ENCODE results near the gene KAT6B.

The KAT6B gene

DNA sequence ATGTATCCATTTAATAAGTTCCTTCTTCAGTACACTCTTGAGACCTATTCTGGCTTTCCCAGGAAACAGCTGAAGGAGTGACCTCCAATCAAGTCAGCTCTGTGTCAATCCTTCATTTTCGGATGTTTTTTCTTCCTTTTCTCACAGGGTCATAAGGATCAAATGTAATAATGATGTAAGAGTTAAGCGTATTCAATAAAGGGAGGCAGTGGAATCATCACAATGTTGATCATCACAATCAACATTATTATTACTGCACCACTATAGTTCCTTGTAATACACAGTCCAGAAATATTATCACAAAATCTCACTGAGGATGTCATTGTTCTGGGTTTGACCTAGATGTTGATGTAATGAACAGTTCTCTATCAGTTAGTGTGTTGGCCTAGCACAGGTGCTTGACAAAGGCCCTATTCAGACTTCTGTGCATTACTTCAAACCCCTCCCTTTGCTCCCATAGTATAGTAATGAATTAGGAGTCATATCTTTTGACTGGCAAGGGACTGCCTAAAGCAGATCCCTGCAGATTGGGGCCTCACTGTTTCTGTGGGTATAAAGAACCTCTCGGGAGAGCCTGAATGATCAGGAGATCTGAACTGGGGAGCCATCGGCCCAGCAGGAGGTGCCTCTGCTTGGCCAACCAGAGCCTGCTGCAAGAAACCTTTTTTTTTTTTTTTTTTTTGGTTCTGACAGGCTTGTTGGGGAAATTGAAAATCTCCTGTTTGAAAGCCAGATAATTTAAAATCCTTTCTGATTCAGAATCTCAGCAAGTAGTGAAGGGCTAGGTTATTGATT lies 100.6 kb downstream of the KAT6B start:
- Histone ChIP-seq H3K4me3 (ENCODE audit: low read length) (no peak overlapping the region), H3K27me3 (ENCODE audit: control insufficient read depth, insufficient read depth, low read length) (no peaks in the 10 kb centered on the region), H3K4me1 (ENCODE audit: control insufficient read depth, insufficient read depth, low read length) (0 out of 2 replicates have a peak, but pooled peaks cover 2% of the 10 kb centered on the region), H3K36me3 (ENCODE audit: control insufficient read depth, insufficient read depth, low read length) (no peaks in the 10 kb centered on the region), H3K9me3 (ENCODE audit: control insufficient read depth, insufficient read depth, low read length) (no peaks in the 10 kb centered on the region), H3K27ac (ENCODE audit: low read length) (no peak overlapping the region)
- no CpG with 5 or more reads among the region's 4 CpGs for WGBS (ENCODE audit: insufficient coverage, insufficient read length)
- DNase-seq (ENCODE audit: low read depth, low spot score): no peak

DNA sequence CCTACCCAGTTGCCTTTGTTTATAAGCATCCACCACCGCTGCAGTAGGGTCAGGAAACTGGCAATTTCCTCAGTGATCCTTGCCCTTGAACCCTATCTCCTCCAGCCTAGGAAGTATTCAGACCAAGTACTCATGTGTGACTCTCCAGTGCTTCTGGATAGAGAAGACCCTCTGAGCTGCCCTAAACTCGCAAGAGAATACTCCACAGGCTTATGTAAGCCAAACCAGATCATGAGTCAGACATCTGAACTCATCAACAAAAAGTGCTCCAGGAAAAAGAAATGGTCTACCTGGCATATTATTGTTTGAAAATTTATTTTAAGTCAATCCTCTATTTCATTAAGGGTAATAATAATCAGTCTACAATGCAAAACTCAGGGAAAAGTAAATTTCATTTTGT lies 101.3 kb downstream of the KAT6B start:
- Histone ChIP-seq H3K27ac (ENCODE audit: low read length) (no peak overlapping the region), H3K4me1 (ENCODE audit: control insufficient read depth, insufficient read depth, low read length) (0 out of 2 replicates have a peak, but pooled peaks cover 2% of the 10 kb centered on the region), H3K9me3 (ENCODE audit: control insufficient read depth, insufficient read depth, low read length) (no peaks in the 10 kb centered on the region)

GRCh38 chr10:74928742-74929191 lies 102.4 kb downstream of the KAT6B start:
- Histone ChIP-seq H3K9me3 (ENCODE audit: control insufficient read depth, insufficient read depth, low read length) (no peaks in the 10 kb centered on the region), H3K27ac (ENCODE audit: low read length) (no peak overlapping the region), H3K4me1 (ENCODE audit: control insufficient read depth, insufficient read depth, low read length) (0 out of 2 replicates have a peak, but pooled peaks cover 2% of the 10 kb centered on the region), H3K27me3 (ENCODE audit: control insufficient read depth, insufficient read depth, low read length) (no peaks in the 10 kb centered on the region), H3K4me3 (ENCODE audit: low read length) (no peak overlapping the region), H3K36me3 (ENCODE audit: control insufficient read depth, insufficient read depth, low read length) (no peaks in the 10 kb centered on the region)
- DNase-seq (ENCODE audit: low read depth, low spot score): no peak
- no CpG with 5 or more reads among the region's 2 CpGs for WGBS (ENCODE audit: insufficient coverage, insufficient read length)

More for the DNA sequence above, 101.3 kb downstream of the KAT6B start:
- WGBS (ENCODE audit: insufficient coverage, insufficient read length): no CpG with 5 or more reads among the region's 2 CpGs
- no peak for DNase-seq (ENCODE audit: low read depth, low spot score)
- H3K4me3 ChIP-seq (ENCODE audit: low read length): no peak overlapping the region
- no peaks in the 10 kb centered on the region for H3K27me3 ChIP-seq (ENCODE audit: control insufficient read depth, insufficient read depth, low read length)
- no peaks in the 10 kb centered on the region for H3K36me3 ChIP-seq (ENCODE audit: control insufficient read depth, insufficient read depth, low read length)

DNA sequence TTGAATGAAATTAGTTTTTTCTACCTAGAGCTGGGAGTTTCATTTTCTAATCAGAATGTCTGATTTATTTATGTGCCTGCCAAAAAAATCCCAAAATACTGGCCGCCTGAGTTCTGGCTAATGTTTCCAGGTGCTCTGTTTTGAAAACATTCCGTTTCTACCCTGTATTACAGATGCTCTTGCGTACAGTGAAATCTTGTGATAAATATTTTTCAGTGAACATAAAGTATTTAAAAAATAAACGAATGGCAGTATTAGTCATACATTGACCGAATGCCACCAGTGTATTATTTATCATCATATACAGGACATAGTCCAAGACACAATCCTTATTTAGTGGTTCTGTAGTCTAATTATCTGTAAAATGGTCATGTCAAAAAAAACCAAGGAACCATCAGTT lies 102.8 kb downstream of the KAT6B start:
- H3K27ac ChIP-seq (ENCODE audit: low read length): no peak overlapping the region
- H3K4me3 ChIP-seq (ENCODE audit: low read length): no peak overlapping the region
- no peak for DNase-seq (ENCODE audit: low read depth, low spot score)
- H3K4me1 ChIP-seq (ENCODE audit: control insufficient read depth, insufficient read depth, low read length): 0 out of 2 replicates have a peak, but pooled peaks cover 2% of the 10 kb centered on the region
- no peaks in the 10 kb centered on the region for H3K27me3 ChIP-seq (ENCODE audit: control insufficient read depth, insufficient read depth, low read length)
- H3K36me3 ChIP-seq (ENCODE audit: control insufficient read depth, insufficient read depth, low read length): no peaks in the 10 kb centered on the region
- no CpG with 5 or more reads among the region's 5 CpGs for WGBS (ENCODE audit: insufficient coverage, insufficient read length)
- no peaks in the 10 kb centered on the region for H3K9me3 ChIP-seq (ENCODE audit: control insufficient read depth, insufficient read depth, low read length)

GRCh38 chr10:74930965-74931364 lies 104.6 kb downstream of the KAT6B start:
- no peak for DNase-seq (ENCODE audit: low read depth, low spot score)
- no CpG with 5 or more reads among the region's 3 CpGs for WGBS (ENCODE audit: insufficient coverage, insufficient read length)
- no peaks in the 10 kb centered on the region for H3K27me3 ChIP-seq (ENCODE audit: control insufficient read depth, insufficient read depth, low read length)
- no peak overlapping the region for H3K27ac ChIP-seq (ENCODE audit: low read length)
- H3K36me3 ChIP-seq (ENCODE audit: control insufficient read depth, insufficient read depth, low read length): no peaks in the 10 kb centered on the region
- no peaks in the 10 kb centered on the region for H3K9me3 ChIP-seq (ENCODE audit: control insufficient read depth, insufficient read depth, low read length)
- H3K4me3 ChIP-seq (ENCODE audit: low read length): no peak overlapping the region
- H3K4me1 ChIP-seq (ENCODE audit: control insufficient read depth, insufficient read depth, low read length): 0 out of 2 replicates have a peak, but pooled peaks cover 3% of the 10 kb centered on the region

- H3K27me3 ChIP-seq (ENCODE audit: control insufficient read depth, insufficient read depth, low read length): no peaks in the 10 kb centered on the region
- no peak for DNase-seq (ENCODE audit: low read depth, low spot score)
- H3K9me3 ChIP-seq (ENCODE audit: control insufficient read depth, insufficient read depth, low read length): no peaks in the 10 kb centered on the region
- no peaks in the 10 kb centered on the region for H3K36me3 ChIP-seq (ENCODE audit: control insufficient read depth, insufficient read depth, low read length)
- WGBS (ENCODE audit: insufficient coverage, insufficient read length): no CpG with 5 or more reads among the region's 3 CpGs
- H3K4me3 ChIP-seq (ENCODE audit: low read length): no peak overlapping the region
- no peak overlapping the region for H3K27ac ChIP-seq (ENCODE audit: low read length)
- 0 out of 2 replicates have a peak, but pooled peaks cover 1% of the 10 kb centered on the region for H3K4me1 ChIP-seq (ENCODE audit: control insufficient read depth, insufficient read depth, low read length)
Measured at GRCh38 chr10:74932648-74933047, 106.2 kb downstream of the KAT6B start.

DNA sequence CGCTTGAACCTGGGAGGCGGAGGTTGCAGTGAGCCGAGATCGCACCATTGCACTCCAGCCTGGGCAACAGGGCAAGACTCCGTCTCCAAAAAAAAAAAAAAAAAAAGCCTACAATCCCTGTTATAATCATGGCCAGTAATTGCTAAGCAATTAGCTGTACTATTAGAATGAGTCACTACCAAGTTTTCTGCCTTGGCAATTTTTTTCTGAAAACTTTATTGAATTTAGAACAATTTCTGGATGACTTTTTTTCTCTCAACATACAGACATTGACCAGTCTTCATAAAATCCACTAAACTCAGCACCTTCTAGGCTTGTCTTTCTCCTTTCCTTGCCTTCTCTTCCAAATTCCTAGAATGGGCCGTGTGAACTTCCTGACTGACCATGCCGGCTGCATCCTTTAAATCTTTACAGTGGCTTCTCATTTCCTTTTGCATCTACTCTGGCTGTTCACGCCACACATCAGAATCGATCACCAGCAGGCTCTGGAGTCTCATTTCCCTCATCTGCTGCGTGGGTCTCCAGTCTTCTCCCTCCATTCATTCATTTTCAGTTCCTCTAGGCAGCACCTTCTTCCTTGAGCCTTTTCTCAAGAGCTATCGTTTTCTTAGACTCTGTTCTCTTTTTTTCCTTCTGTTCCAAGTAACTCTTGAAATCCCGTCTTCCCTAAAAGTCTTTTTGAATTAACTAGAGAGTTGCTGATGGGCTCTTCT lies 107.9 kb downstream of the KAT6B start:
- H3K4me1 ChIP-seq (ENCODE audit: control insufficient read depth, insufficient read depth, low read length): 0 out of 2 replicates have a peak, but pooled peaks cover 1% of the 10 kb centered on the region
- H3K27me3 ChIP-seq (ENCODE audit: control insufficient read depth, insufficient read depth, low read length): no peaks in the 10 kb centered on the region
- no peaks in the 10 kb centered on the region for H3K9me3 ChIP-seq (ENCODE audit: control insufficient read depth, insufficient read depth, low read length)
- no peak for DNase-seq (ENCODE audit: low read depth, low spot score)
- H3K4me3 ChIP-seq (ENCODE audit: low read length): no peak overlapping the region
- no peak overlapping the region for H3K27ac ChIP-seq (ENCODE audit: low read length)
- no CpG with 5 or more reads among the region's 12 CpGs for WGBS (ENCODE audit: insufficient coverage, insufficient read length)
- no peaks in the 10 kb centered on the region for H3K36me3 ChIP-seq (ENCODE audit: control insufficient read depth, insufficient read depth, low read length)

DNA sequence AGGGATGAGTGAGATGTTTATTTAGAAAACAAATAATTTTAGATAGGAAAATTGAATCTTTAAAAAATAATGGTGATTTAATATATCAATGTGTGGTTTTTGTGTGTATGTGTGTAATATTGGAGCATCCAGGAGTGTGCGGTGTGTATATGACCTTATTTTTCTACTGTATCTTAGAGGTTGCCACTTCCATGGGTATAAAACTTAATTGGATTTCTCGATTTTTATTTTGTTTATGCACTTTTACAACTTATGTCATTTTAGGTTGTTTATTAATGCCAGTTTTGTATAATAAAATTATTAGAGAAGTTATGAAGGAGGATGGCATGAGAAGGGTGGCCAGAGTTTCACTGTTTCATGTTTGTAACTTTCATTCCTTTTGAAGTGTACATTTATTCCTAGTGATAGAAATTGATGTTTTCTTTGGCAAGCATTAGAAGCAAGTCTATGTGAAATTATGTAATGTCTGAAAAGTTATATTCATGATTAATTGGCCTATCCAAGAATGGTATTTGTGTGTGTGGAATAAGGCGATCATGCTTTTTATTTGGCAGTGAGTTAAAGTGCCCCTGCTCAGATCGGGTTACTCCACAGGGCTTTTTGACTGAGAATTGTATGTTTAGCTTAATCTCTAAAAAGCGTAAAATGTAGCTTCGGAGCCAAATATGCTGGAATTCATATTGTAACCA lies 110.3 kb downstream of the KAT6B start:
- H3K9me3 ChIP-seq (ENCODE audit: control insufficient read depth, insufficient read depth, low read length): no peaks in the 10 kb centered on the region
- no peaks in the 10 kb centered on the region for H3K27me3 ChIP-seq (ENCODE audit: control insufficient read depth, insufficient read depth, low read length)
- no peak overlapping the region for H3K4me3 ChIP-seq (ENCODE audit: low read length)
- no peaks in the 10 kb centered on the region for H3K36me3 ChIP-seq (ENCODE audit: control insufficient read depth, insufficient read depth, low read length)
- no peak for DNase-seq (ENCODE audit: low read depth, low spot score)
- H3K27ac ChIP-seq (ENCODE audit: low read length): no peak overlapping the region
- H3K4me1 ChIP-seq (ENCODE audit: control insufficient read depth, insufficient read depth, low read length): 0 out of 2 replicates have a peak, but pooled peaks cover 1% of the 10 kb centered on the region
- 100% methylated on average over 2 of the region's 6 CpGs for WGBS (ENCODE audit: insufficient coverage, insufficient read length)

GRCh38 chr10:74937266-74937856 lies 111.0 kb downstream of the KAT6B start:
- Histone ChIP-seq H3K4me1 (ENCODE audit: control insufficient read depth, insufficient read depth, low read length) (0 out of 2 replicates have a peak, but pooled peaks cover 1% of the 10 kb centered on the region), H3K27ac (ENCODE audit: low read length) (no peak overlapping the region), H3K27me3 (ENCODE audit: control insufficient read depth, insufficient read depth, low read length) (no peaks in the 10 kb centered on the region), H3K9me3 (ENCODE audit: control insufficient read depth, insufficient read depth, low read length) (no peaks in the 10 kb centered on the region), H3K36me3 (ENCODE audit: control insufficient read depth, insufficient read depth, low read length) (no peaks in the 10 kb centered on the region), H3K4me3 (ENCODE audit: low read length) (no peak overlapping the region)
- no CpG with 5 or more reads among the region's 1 CpG for WGBS (ENCODE audit: insufficient coverage, insufficient read length)
- no peak for DNase-seq (ENCODE audit: low read depth, low spot score)

GRCh38 chr10:74944205-74944604 lies 117.8 kb downstream of the KAT6B start:
- Histone ChIP-seq H3K9me3 (ENCODE audit: control insufficient read depth, insufficient read depth, low read length) (no peaks in the 10 kb centered on the region), H3K4me3 (ENCODE audit: low read length) (no peak overlapping the region), H3K36me3 (ENCODE audit: control insufficient read depth, insufficient read depth, low read length) (no peaks in the 10 kb centered on the region), H3K27me3 (ENCODE audit: control insufficient read depth, insufficient read depth, low read length) (no peaks in the 10 kb centered on the region), H3K4me1 (ENCODE audit: control insufficient read depth, insufficient read depth, low read length) (no peaks in the 10 kb centered on the region), H3K27ac (ENCODE audit: low read length) (no peak overlapping the region)
- DNase-seq (ENCODE audit: low read depth, low spot score): no peak
- WGBS (ENCODE audit: insufficient coverage, insufficient read length): no CpG with 5 or more reads among the region's 7 CpGs

All from iPS DF 6.9 (cell line).